ENCODE results near the gene FMNL2.

DNA sequence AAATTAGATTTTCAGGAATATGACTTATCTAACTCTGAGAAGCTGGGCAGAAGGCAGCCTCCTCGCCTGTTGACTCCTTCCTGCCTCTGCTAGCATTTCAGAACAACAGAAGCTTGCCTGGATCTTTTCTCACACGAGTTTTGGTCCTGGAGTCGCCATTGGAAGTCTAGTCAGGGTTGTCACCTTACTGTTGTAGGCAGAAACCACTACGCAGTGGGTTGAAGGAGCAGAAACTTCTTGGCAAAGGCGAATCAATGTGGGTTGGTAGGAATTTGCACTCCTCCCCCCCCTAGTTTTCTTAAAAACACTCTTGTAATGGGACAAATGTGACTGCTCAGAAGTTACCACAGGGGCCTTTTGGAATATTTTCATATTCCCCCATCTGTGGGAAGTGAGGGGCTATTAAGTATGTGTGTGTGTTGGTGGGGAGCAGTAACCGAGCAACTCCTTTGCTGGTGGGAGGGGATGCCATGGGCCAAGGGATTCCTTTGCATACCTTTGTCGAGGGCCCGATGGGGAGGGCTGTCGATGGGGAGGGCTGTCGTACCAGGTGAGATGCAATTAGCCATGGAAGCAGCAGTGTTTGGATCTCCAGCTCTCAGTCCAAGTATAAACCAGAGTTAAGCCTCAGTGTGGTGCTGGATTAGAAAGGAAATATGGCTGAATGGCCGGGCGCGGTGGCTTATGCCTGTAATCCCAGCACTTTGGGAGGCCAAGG, 117.4 kb downstream of the FMNL2 start:
- TF ChIP-seq, protein P1, sequence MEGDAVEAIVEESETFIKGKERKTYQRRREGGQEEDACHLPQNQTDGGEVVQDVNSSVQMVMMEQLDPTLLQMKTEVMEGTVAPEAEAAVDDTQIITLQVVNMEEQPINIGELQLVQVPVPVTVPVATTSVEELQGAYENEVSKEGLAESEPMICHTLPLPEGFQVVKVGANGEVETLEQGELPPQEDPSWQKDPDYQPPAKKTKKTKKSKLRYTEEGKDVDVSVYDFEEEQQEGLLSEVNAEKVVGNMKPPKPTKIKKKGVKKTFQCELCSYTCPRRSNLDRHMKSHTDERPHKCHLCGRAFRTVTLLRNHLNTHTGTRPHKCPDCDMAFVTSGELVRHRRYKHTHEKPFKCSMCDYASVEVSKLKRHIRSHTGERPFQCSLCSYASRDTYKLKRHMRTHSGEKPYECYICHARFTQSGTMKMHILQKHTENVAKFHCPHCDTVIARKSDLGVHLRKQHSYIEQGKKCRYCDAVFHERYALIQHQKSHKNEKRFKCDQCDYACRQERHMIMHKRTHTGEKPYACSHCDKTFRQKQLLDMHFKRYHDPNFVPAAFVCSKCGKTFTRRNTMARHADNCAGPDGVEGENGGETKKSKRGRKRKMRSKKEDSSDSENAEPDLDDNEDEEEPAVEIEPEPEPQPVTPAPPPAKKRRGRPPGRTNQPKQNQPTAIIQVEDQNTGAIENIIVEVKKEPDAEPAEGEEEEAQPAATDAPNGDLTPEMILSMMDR (IDR thresholded peaks at IDR 0.05; ENCODE audit: insufficient read depth, low read length, poor library complexity, severe bottlenecking) = no peak
- TF ChIP-seq EZH2phosphoT487 (conservative IDR thresholded peaks at IDR 0.05; ENCODE audit: low read length) = no peak

Measured in SU-DHL-6 (cell line).